Lower leg skin (tissue), 4 donors: Measurements from ENCODE around the gene ATG101. TPM values are rescaled to one million over a fixed set of nuclear protein-coding genes. Genes with fewer than 3 reads are reported as not detected.
A peak's percentile ranks its signal among the peaks of the same experiment; 100 is the strongest.

Source experiments
- DNase-seq, 2 donors: peaks; one replicate each; pipeline ENCODE4 v3.0.0-alpha.2; 2019; ENCODE audit warnings: low spot score in 2 of 2
- H3K4me3 ChIP-seq: fragments of 200-600 bp; sonication (generic); 2 replicates; pipeline ENCODE4 v1.5.1; 2017; ENCODE audit warnings: mild to moderate bottlenecking, low read depth; ENCODE audit not compliant: poor library complexity, severe bottlenecking
- POLR2A ChIP-seq, 2 donors: fragments of 450-650 bp; IDR thresholded peaks; one replicate each; pipeline ENCODE4 v1.6.1; 2016 to 2017; ENCODE audit warnings: antibody characterized with exemption in 2 of 2, mild to moderate bottlenecking in 1 of 2, moderate library complexity in 1 of 2
- WGBS, 2 donors: methylation state at CpG; one replicate each; pipeline ENCODE4 v1.1.5; 2018; 5-methylcytosine and 5-hydroxymethylcytosine counted together
- intact Hi-C: fragments of 100-400 bp; cut with DNase I; formaldehyde crosslinking; loops from one replicate; pipeline ENCODE4 v1.15.0; 2023; ENCODE audit warnings: low total_unique reads
- total RNA-seq, 4 donors: library from RNA; depleted of rRNA; stranded (reverse); fragments of >200 nt; gene quantifications; one replicate each; pipeline ENCODE4 v1.1.0, GENCODE V29; 2016
- TF ChIP-seq, protein P1 (sequence below), 3 donors: fragments of 450-650 bp; IDR thresholded peaks; one replicate each; pipeline ENCODE4 v1.5.1; 2016; ENCODE audit warnings: antibody characterized with exemption in 3 of 3, mild to moderate bottlenecking in 3 of 3, moderate library complexity in 2 of 3

Gene ATG101
- total RNA-seq, 4 donors from 2014 or later: 42.6 to 71.6 (median 55.2) TPM

DNA sequence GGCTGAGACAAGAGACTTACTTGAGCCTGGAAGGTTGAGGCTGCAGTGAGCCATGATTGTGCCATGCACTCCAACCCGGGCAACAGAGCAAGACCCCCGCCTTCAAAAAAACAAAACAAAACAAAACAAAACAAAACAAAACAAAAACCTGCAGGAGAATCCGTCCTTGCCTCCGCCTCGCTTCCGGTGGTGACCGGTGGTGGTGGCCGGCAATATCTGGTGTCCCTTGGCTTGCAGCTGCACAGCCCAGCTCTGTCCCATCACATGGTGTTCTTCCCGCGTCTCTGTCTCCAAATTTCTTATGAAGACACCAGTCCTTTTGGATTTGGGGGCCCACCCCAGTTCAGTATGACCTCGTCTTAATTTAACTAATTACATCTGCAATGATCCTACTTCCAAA, 19.7 kb downstream of the ATG101 start:
- DNase-seq: peak in 1 of 2 donors; percentile 66
- 88 to 92% methylated on average over 11 of the region's 11 CpGs for WGBS, 2 donors
- TF ChIP-seq POLR2A (IDR thresholded peaks at IDR 0.05): no peak
- intact Hi-C loops: no loop called here
- no peak overlapping the region for H3K4me3 ChIP-seq

DNA sequence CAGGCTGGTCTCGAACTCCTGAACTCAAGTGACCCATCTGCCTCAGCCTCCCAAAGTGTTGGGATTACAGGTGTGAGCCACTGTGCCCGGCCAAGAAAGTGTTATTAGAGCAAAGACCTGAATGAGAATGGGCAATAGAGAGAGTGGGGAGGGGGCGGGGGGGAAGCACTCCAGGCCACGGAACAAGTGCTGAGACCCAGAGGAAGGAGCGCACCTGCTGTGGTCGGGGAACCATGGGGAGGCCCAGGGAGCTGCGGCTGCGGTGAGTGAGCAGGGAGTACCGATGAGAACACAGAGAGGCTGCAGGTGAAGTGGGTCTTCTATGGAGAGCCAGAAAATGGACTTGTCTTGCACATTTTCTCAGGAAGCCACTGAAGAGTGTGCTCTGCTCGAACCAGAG, 20.5 kb downstream of the ATG101 start:
- H3K4me3 ChIP-seq: no peak overlapping the region
- intact Hi-C loops: no loop called here
- WGBS, 2 donors: 79 to 81% methylated on average over 10 of the region's 10 CpGs
- DNase-seq: peak in 1 of 2 donors; percentile 50
- TF ChIP-seq, protein P1, sequence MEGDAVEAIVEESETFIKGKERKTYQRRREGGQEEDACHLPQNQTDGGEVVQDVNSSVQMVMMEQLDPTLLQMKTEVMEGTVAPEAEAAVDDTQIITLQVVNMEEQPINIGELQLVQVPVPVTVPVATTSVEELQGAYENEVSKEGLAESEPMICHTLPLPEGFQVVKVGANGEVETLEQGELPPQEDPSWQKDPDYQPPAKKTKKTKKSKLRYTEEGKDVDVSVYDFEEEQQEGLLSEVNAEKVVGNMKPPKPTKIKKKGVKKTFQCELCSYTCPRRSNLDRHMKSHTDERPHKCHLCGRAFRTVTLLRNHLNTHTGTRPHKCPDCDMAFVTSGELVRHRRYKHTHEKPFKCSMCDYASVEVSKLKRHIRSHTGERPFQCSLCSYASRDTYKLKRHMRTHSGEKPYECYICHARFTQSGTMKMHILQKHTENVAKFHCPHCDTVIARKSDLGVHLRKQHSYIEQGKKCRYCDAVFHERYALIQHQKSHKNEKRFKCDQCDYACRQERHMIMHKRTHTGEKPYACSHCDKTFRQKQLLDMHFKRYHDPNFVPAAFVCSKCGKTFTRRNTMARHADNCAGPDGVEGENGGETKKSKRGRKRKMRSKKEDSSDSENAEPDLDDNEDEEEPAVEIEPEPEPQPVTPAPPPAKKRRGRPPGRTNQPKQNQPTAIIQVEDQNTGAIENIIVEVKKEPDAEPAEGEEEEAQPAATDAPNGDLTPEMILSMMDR (IDR thresholded peaks at IDR 0.05): no peak
- TF ChIP-seq POLR2A (IDR thresholded peaks at IDR 0.05): no peak

DNA sequence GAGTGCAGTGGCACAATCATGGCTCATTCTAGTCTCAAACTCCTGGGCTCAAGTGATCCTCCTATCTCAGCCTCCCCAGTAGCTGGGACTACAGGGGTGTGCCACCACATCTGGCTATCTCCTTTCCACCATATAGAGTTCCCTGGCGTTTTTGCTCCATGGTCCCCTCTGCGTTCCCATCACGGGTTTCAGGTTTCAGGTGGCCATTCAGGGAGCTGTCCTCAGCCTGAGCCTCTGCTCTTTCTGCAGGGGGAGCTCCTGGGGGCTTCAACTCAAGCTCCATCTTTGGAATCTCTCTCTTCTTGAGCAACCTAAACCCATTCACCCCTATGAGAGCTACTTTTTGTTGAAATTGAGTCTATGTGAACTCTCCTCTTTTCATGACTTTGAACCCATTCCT, 21.3 kb downstream of the ATG101 start:
- H3K4me3 ChIP-seq: no peak overlapping the region
- WGBS, 2 donors: 17 to 39% methylated on average over 3 of the region's 3 CpGs
- peak in 1 of 2 donors; percentile 54 for DNase-seq
- intact Hi-C loops: no loop called here
- TF ChIP-seq POLR2A (IDR thresholded peaks at IDR 0.05): no peak
- TF ChIP-seq, protein P1 (IDR thresholded peaks at IDR 0.05): no peak

DNA sequence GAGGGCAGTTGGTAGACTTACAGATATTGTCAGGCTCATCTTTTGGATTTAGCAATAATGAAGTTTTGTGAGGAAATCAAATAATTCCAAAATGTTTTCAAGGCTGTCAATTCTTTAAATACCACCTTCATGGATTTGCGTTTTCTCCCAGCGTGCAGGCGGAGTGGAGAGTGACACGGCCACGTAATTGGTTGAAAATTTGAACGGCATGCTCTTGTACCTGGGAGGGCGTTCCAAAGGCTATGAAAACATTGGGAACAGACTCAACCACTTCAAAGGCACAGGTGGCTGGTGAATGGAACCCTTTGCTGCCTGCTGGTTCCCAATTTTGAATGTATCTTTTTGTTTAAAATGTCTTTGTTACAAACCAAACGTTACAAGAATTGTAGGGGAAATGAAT, 22.1 kb downstream of the ATG101 start:
- intact Hi-C loops: no loop called here
- H3K4me3 ChIP-seq: no peak overlapping the region
- peak in 1 of 2 donors; percentile 62 for DNase-seq
- WGBS, 2 donors: 48 to 54% methylated on average over 8 of the region's 8 CpGs
- no peak for TF ChIP-seq POLR2A (IDR thresholded peaks at IDR 0.05)
- TF ChIP-seq, protein P1 (IDR thresholded peaks at IDR 0.05): no peak

DNA sequence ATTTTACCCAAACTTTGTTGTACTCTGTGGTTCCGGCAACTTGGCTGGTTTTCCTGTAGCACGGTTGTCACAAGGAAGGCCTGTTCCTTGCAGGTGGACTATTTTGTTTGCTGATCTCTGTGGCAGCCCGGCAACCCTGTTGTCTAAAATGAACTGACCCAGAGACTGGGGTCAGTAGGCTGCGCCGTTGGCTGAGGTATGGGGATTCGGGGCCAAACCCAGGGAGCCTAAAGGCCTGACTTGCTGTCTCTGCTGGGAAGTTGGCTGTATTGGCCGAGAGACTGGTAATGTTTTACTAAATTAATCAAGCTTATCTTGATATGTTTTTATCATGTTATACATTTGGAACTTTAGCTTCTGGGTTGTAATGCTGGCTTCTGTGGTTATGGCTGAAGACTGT, 23.6 kb downstream of the ATG101 start:
- TF ChIP-seq POLR2A (IDR thresholded peaks at IDR 0.05): no peak
- TF ChIP-seq, protein P1 (IDR thresholded peaks at IDR 0.05): no peak
- WGBS, 2 donors: 78 to 81% methylated on average over 7 of the region's 7 CpGs
- H3K4me3 ChIP-seq: no peak overlapping the region
- intact Hi-C loops: no loop called here
- peak in 1 of 2 donors; percentile 70 for DNase-seq

DNA sequence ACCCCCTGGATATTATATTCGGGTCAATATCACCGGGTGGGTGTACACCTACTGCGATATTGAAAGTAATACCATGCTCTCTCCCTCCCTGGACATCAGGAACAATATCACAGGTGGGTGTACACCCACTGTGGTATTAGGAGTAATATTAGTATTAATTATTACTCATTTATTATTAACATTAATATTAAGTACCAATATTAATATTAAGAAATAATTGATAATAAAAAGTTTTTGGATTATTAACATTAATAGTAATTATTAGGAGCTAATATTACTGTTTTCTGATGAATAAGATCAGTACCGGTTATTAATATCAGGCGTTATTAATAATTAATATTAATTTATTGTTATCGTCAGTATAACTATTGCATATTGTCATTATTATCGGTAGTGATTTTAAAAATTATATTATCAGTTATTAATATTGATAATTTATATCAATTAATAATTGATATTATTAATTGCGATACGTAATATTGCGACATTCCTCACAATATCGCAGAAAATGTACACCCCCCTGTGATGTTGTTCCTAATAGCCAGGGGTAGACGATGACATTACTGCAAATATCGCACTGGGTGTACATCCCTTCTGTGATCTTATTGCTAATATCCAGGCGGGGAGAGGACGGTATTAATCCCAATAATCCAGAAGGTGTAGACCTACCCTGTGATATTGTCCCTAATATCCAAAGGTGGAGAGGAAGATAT, 26.7 kb downstream of the ATG101 start:
- 94 to 95% methylated on average over 15 of the region's 15 CpGs for WGBS, 2 donors
- intact Hi-C loops: no loop called here
- no peak for DNase-seq
- no peak overlapping the region for H3K4me3 ChIP-seq
- TF ChIP-seq, protein P1 (IDR thresholded peaks at IDR 0.05): no peak
- TF ChIP-seq POLR2A (IDR thresholded peaks at IDR 0.05): no peak
